HT-29 (cell line): ENCODE data around the gene DENND5A. TPM values are rescaled to one million over a fixed set of nuclear protein-coding genes. Genes with fewer than 3 reads are reported as not detected.
A peak's percentile ranks its signal among the peaks of the same experiment; 100 is the strongest.
"Not testable (repeated sequence)": the region's sequence is repeated elsewhere in the genome, so short reads cannot be mapped to it uniquely, and the experiment has no call there.

Source experiments
- DNase-seq: peaks from one replicate; pipeline ENCODE4 v3.0.0-alpha.2; 2015; ENCODE audit warnings: low spot score
- total RNA-seq: library from RNA; depleted of rRNA; stranded (reverse); fragments of >200 nt; shearing (Covaris generic); gene quantifications from 2 replicates; pipeline ENCODE4 v1.2.3, GENCODE V29; 2014

DENND5A gene
- total RNA-seq, 1 experiment from 2014 or later, result 8.0 TPM

- no peak for DNase-seq
Measured at GRCh38 chr11:9177438-9178091, 87.6 kb downstream of the DENND5A start.

- DNase-seq, result no peak
Measured at GRCh38 chr11:9176550-9176949, 88.6 kb downstream of the DENND5A start.

- DNase-seq, result no peak
Measured at GRCh38 chr11:9176136-9176535, 89.0 kb downstream of the DENND5A start.

GRCh38 chr11:9172389-9172788 lies 92.8 kb downstream of the DENND5A start:
- DNase-seq, result no peak

GRCh38 chr11:9170450-9170849 lies 94.7 kb downstream of the DENND5A start:
- no peak for DNase-seq

- DNase-seq, result no peak
Measured at GRCh38 chr11:9169595-9170295, 95.4 kb downstream of the DENND5A start.

GRCh38 chr11:9161991-9162390 lies 103.2 kb downstream of the DENND5A start:
- not testable (repeated sequence) for DNase-seq

GRCh38 chr11:9160166-9160565 lies 105.0 kb downstream of the DENND5A start:
- no peak for DNase-seq

- no peak for DNase-seq
Measured at GRCh38 chr11:9158898-9159391, 106.2 kb downstream of the DENND5A start.

GRCh38 chr11:9155930-9156329 lies 109.2 kb downstream of the DENND5A start:
- DNase-seq, result no peak

GRCh38 chr11:9153651-9154050 lies 111.5 kb downstream of the DENND5A start:
- no peak for DNase-seq

- DNase-seq, result no peak
Measured at GRCh38 chr11:9151631-9152030, 113.5 kb downstream of the DENND5A start.

- no peak for DNase-seq
Measured at GRCh38 chr11:9150926-9151325, 114.2 kb downstream of the DENND5A start.

- no peak for DNase-seq
Measured at GRCh38 chr11:9150501-9150900, 114.6 kb downstream of the DENND5A start.

- DNase-seq, result no peak
Measured at GRCh38 chr11:9148727-9149126, 116.4 kb downstream of the DENND5A start.

GRCh38 chr11:9148035-9148434 lies 117.1 kb downstream of the DENND5A start:
- peak; percentile 9 for DNase-seq

GRCh38 chr11:9146477-9146876 lies 118.7 kb downstream of the DENND5A start:
- DNase-seq, result no peak

- DNase-seq, result no peak
Measured at GRCh38 chr11:9145283-9145682, 119.9 kb downstream of the DENND5A start.

- DNase-seq, result no peak
Measured at GRCh38 chr11:9144828-9145227, 120.3 kb downstream of the DENND5A start.

GRCh38 chr11:9143721-9144120 lies 121.4 kb downstream of the DENND5A start:
- no peak for DNase-seq

GRCh38 chr11:9142732-9143131 lies 122.4 kb downstream of the DENND5A start:
- no peak for DNase-seq

GRCh38 chr11:9141186-9141585 lies 124.0 kb downstream of the DENND5A start:
- no peak for DNase-seq
